Epithelial cell of esophagus (primary cell): Measurements from ENCODE around the gene ARHGAP24.
"Not testable (repeated sequence)": the region's sequence is repeated elsewhere in the genome, so short reads cannot be mapped to it uniquely, and the experiment has no call there.

Experiments
- DNase-seq: peaks from one replicate; pipeline ENCODE4 v3.0.0; 2010; ENCODE audit warnings: low read depth
- H3K4me3 ChIP-seq: 2 replicates; pipeline ENCODE4 v1.5.1; 2011; ENCODE audit warnings: mild to moderate bottlenecking, low read length, control low read depth
- CTCF ChIP-seq: IDR thresholded peaks from 2 replicates; pipeline ENCODE4 v1.5.1; 2011; ENCODE audit warnings: low read depth, mild to moderate bottlenecking, low read length, control low read depth, inconsistent platforms; ENCODE audit not compliant: insufficient read depth; ENCODE audit errors: missing control alignments

Gene ARHGAP24

GRCh38 chr4:85509882-85510631 is 35.1 kb downstream of the ARHGAP24 start:
- DNase-seq, result no peak
- no peak for TF ChIP-seq CTCF
- no peak overlapping the region for H3K4me3 ChIP-seq

- no peak for TF ChIP-seq CTCF
- no peak overlapping the region for H3K4me3 ChIP-seq
- no peak for DNase-seq
These were observed 35.7 kb downstream of the ARHGAP24 start for GRCh38 chr4:85510632-85510984.

GRCh38 chr4:85512446-85513205 is 37.7 kb downstream of the ARHGAP24 start:
- no peak for DNase-seq
- TF ChIP-seq CTCF, result no peak

GRCh38 chr4:85514117-85514516 is 39.2 kb downstream of the ARHGAP24 start:
- H3K4me3 ChIP-seq, result no peak overlapping the region
- TF ChIP-seq CTCF, result no peak
- DNase-seq, result no peak

More at GRCh38 chr4:85512446-85513205, 37.7 kb downstream of the ARHGAP24 start:
- H3K4me3 ChIP-seq, result no peak overlapping the region

GRCh38 chr4:85514783-85515182 is 39.8 kb downstream of the ARHGAP24 start:
- H3K4me3 ChIP-seq, result no peak overlapping the region
- no peak for DNase-seq
- no peak for TF ChIP-seq CTCF

- no peak for DNase-seq
- H3K4me3 ChIP-seq, result no peak overlapping the region
- TF ChIP-seq CTCF, result no peak
These were observed 40.8 kb downstream of the ARHGAP24 start for GRCh38 chr4:85515701-85516100.

GRCh38 chr4:85518526-85518925 is 43.6 kb downstream of the ARHGAP24 start:
- not testable (repeated sequence) for DNase-seq, H3K4me3 ChIP-seq
